HL-60/S4 (cell line): ENCODE results near the gene ERCC6L2.

ENCODE experiments used
- in situ Hi-C: fragments of 300-500 bp; cut with MboI; formaldehyde crosslinking; loops from 2 replicates; pipeline ENCODE4 v1.14.3; 2022; ENCODE audit warnings: low sequenced_read_pairs

ERCC6L2 gene

DNA sequence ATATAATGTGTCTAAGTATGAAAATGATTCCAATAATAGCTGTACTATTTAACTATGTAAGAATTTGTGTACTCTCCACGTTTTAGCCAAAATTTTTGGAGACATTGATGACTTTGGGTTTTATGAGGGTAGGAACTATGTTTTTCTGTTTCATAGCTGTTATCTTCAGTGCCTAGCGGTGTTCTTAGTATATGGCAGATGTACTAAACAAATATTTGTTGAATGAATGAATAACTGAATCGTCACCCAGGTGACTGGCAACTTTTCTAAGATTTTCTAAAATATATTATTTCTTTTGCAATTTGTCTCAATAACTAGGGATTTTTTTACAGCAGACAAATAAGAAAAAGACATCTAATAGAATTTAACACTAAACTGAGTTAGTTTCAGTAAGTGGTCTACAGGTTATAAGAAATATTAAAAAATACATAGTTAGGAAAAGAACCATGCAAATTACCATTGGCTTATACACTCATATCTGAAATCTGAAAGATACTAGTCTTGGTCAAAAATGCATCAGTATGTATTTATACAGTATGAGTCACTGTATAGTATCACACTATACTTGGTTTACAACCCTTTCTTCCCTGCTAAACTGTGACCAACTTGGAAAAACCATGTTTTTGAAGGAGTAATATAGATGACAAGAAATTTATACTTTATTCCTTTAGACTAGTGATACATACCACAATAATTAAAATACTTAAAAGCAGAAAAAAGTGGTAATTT, 10.5 kb upstream of the ERCC6L2 start:
- in situ Hi-C loops, result no loop called here

GRCh38 chr9:95870352-95870751, 5.1 kb upstream of the ERCC6L2 start:
- in situ Hi-C loops, result no loop called here

DNA sequence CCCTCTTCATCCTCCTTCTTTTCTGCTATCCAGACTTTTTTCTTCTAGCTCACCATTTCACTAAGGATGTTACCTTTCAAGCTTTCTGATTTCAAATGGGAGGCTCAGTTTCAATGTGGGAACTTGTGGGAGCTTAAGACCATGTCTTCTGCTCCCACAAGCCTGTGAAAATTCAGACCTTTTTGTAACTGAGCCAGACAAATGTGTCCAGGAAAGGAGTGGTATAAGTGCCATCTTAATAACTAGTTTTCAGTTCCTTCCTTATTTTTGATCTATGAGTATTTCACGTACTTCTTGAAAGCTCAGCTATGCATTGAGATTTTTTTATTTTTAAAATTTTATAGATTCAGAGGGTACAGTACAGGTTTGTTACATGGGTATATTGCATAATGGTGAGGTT, 4.6 kb upstream of the ERCC6L2 start:
- in situ Hi-C loops, result no loop called here

- in situ Hi-C loops, result no loop called here
Observed at GRCh38 chr9:95874303-95874988, 1.0 kb upstream of the ERCC6L2 start.

GRCh38 chr9:95874989-95875304, 544 bp upstream of the ERCC6L2 start:
- in situ Hi-C loops, result no loop called here

GRCh38 chr9:95876138-95876444, 600 bp downstream of the ERCC6L2 start:
- in situ Hi-C loops, result no loop called here

- in situ Hi-C loops, result no loop called here
Observed at GRCh38 chr9:95876595-95876994, 1.1 kb downstream of the ERCC6L2 start.

- in situ Hi-C loops, result no loop called here
Observed at GRCh38 chr9:95877984-95878383, 2.5 kb downstream of the ERCC6L2 start.

- in situ Hi-C loops, result no loop called here
Observed at GRCh38 chr9:95879591-95879990, 4.1 kb downstream of the ERCC6L2 start.

DNA sequence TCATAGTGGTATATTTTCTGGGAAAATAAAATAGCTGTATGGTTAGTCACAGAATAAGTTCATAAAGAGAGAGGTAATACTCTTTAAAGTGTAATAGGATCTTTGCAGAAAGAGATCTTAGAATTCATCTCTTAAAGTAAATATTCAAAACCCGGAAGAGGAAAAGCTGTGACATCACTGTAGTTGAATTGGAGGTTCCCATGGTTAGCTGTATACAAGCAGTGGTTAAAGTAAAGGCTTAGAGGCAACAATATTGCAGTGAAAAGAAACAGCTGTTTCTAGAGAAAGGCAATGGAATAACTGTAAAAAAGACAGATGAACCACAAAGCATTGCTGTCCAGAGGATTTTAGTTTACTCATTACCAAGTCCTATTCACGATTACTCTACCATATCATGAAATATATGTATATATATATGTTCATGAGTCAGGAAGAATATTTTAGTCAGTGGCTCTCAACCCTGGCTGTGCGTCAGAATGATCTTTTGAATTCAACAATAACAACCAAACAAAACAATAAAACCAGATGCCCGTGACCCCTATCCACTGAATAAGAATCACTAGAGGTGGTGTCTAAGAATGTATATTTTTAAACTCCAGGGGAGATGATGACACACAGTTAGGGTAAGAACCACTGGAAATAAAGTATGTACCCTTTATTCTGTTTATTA, 4.7 kb downstream of the ERCC6L2 start:
- in situ Hi-C loops, result no loop called here

GRCh38 chr9:95887926-95888497, 12.5 kb downstream of the ERCC6L2 start:
- in situ Hi-C loops, result no loop called here

GRCh38 chr9:95890594-95890993, 15.1 kb downstream of the ERCC6L2 start:
- in situ Hi-C loops, result no loop called here

GRCh38 chr9:95891067-95891671, 15.7 kb downstream of the ERCC6L2 start:
- in situ Hi-C loops, result no loop called here

DNA sequence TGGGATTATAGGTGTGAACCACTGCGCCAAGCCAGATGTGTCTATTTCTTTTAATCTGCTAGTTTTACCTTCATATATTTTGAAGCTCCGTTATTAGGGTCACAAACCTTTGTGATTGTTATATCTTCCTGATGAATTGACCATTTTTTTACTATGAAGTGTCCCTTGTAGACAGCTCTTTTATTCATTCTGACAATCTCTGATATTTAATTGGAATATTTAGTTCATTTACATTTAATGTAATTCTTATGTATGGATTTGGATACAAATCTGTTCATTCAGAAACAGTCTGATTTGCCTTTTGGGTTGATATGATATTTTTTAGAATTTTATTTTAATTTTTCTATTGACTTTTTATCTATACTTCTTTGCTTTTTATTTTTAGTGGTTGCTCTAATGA, 17.2 kb downstream of the ERCC6L2 start:
- in situ Hi-C loops, result no loop called here

DNA sequence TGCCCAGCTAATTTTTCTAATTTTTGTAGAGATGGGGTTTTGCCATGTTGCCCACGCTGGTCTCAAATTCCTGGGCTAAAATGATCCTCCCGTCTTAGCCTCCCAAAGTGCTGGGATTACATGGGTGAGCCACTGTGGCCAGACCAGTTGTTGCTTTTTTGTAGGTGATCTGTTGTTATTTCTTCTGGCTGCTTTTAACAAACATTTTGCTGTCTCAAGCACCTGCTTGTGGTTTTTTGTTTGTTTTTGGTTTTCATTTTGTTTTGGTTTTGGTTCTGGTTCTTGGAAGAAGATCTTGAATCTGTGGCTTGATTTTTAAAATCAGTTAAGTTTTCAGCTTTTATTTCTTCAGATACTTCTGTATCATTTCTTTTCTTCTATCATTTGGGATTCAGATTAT, 21.1 kb downstream of the ERCC6L2 start:
- in situ Hi-C loops, result no loop called here

DNA sequence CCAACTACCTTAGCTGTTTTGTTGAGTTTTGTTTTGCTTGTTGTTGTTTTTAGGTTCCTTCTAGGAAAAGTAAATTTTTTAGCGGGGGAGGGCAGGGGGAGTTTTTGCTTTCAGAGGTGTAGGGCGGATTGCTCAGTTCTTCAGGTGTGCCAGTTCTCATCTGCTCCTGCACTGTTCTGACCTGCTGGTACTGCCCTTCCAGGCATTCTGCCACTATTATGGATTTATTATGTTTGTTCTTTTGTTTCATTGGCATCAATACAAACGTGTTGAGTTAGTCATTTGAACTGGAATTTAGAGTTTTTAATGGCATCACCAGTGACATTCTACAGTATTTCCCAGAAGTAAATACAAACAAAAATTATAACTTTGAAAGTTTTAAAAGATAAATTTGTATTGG, 26.0 kb downstream of the ERCC6L2 start:
- in situ Hi-C loops, result no loop called here

GRCh38 chr9:95903398-95903797, 27.9 kb downstream of the ERCC6L2 start:
- in situ Hi-C loops, result no loop called here

GRCh38 chr9:95907794-95908193, 32.3 kb downstream of the ERCC6L2 start:
- in situ Hi-C loops, result no loop called here

GRCh38 chr9:95910023-95910707, 34.7 kb downstream of the ERCC6L2 start:
- in situ Hi-C loops, result no loop called here

- in situ Hi-C loops, result no loop called here
Observed at GRCh38 chr9:95910770-95911340, 35.4 kb downstream of the ERCC6L2 start.

DNA sequence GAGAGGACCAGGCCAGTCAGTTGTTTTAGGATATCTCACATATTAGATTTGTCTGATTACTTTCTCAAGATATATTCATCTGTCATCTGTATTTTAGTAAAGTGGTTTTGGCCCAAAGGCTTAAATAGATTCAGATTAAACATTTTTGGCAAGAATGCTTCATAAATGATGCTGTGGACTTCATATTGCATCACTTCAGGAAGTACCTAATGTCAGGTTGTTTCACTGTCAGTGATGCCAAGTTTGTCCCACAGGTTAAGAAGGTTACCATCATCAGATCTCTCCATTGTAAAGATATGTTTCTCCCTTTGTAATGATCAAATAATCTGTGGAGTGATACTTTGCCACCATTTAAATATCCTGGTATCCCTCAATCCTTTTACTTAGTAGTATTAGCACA, 37.3 kb downstream of the ERCC6L2 start:
- in situ Hi-C loops, result no loop called here
